CD4-positive, alpha-beta T cell (primary cell): Measurements from ENCODE around the gene DNAJC16. TPM values are rescaled to one million over a fixed set of nuclear protein-coding genes. Genes with fewer than 3 reads are reported as not detected.
"Not testable (repeated sequence)": the region's sequence is repeated elsewhere in the genome, so short reads cannot be mapped to it uniquely, and the experiment has no call there.

Experiments used
- ATAC-seq: fragments of 200-7000 bp; cut with Tn5 transposase; one replicate; pipeline ENCODE4 v1.10.0; 2022; ENCODE audit warnings: mild to moderate bottlenecking; ENCODE audit not compliant: poor library complexity
- CTCF ChIA-PET: fragments of 350-600 bp; sonication (Branson Sonifier 250); formaldehyde crosslinking; loops from one replicate; lab custom pipeline; 2021; ENCODE audit warnings: antibody characterized with exemption, inconsistent platforms; lab: Charles Lee
- POLR2A ChIA-PET: fragments of 350-600 bp; sonication (Branson Sonifier 250); formaldehyde crosslinking; loops from one replicate; lab custom pipeline; 2021; ENCODE audit warnings: antibody characterized with exemption, inconsistent platforms; lab: Charles Lee
- DNase-seq, 14 experiments: peaks; one replicate each; pipeline ENCODE4 v3.0.0-alpha.2; 2013 to 2020; ENCODE audit warnings: mixed read lengths in 2 of 14
- H3K27ac ChIP-seq, 2 donors: one replicate each; pipeline versions ENCODE4 v1.5.1 to v1.7.0; 2013; ENCODE audit warnings: low read length in 2 of 2, low read depth in 1 of 2, mild to moderate bottlenecking in 1 of 2
- H3K27me3 ChIP-seq, 2 experiments: 1 replicate in 1 of 2; 2 replicates in 1 of 2; pipeline versions ENCODE4 v1.6.1 to v1.7.0; 2013; ENCODE audit warnings: low read length in 2 of 2, control low read depth in 1 of 2, mild to moderate bottlenecking in 1 of 2, moderate library complexity in 1 of 2; ENCODE audit not compliant: insufficient read depth in 2 of 2, control insufficient read depth in 1 of 2
- H3K36me3 ChIP-seq: one replicate; pipeline ENCODE4 v1.6.1; 2013; ENCODE audit warnings: low read length, control low read depth; ENCODE audit not compliant: insufficient read depth
- H3K4me1 ChIP-seq: one replicate; pipeline ENCODE4 v1.6.1; 2013; ENCODE audit warnings: low read length, control low read depth; ENCODE audit not compliant: insufficient read depth
- H3K4me3 ChIP-seq: one replicate; pipeline ENCODE4 v1.5.1; 2013; ENCODE audit warnings: mild to moderate bottlenecking, low read length, moderate library complexity
- H3K9me3 ChIP-seq, 2 experiments: 1 replicate in 1 of 2; 2 replicates in 1 of 2; pipeline versions ENCODE4 v1.6.1 to v1.7.0; 2013; ENCODE audit warnings: low read length in 2 of 2, mild to moderate bottlenecking in 2 of 2, control low read depth in 1 of 2, moderate library complexity in 1 of 2; ENCODE audit not compliant: control insufficient read depth in 1 of 2, insufficient read depth in 1 of 2
- H3K27ac Mint-ChIP-seq: one replicate; pipeline ENCODE4 v1.8.0; 2020; ENCODE audit warnings: mixed read lengths
- H3K27me3 Mint-ChIP-seq: one replicate; pipeline ENCODE4 v1.8.0; 2021; ENCODE audit warnings: mixed read lengths
- H3K36me3 Mint-ChIP-seq: one replicate; pipeline ENCODE4 v1.8.0; 2021; ENCODE audit warnings: low read depth, mixed read lengths
- H3K4me1 Mint-ChIP-seq: one replicate; pipeline ENCODE4 v1.8.0; 2021; ENCODE audit warnings: low read depth, mixed read lengths
- H3K4me3 Mint-ChIP-seq: one replicate; pipeline ENCODE4 v1.8.0; 2020; ENCODE audit warnings: mild to moderate bottlenecking, mixed read lengths
- H3K9me3 Mint-ChIP-seq: one replicate; pipeline ENCODE4 v1.8.0; 2020; ENCODE audit warnings: mixed read lengths
- intact Hi-C, 2 experiments: fragments of 100-400 bp; cut with DNase I in 1 of 2; cut with micrococcal nuclease in 1 of 2; formaldehyde crosslinking; loops; one replicate each; pipeline versions ENCODE4 v1.15.1 to v1.9.0; 2023 to 2025; cut with DNase I, micrococcal nuclease
- total RNA-seq, 174 experiments: library from RNA in 2 of 174; stranded (reverse) in 2 of 174; gene quantifications; one replicate each; pipeline ENCODE4 v1.2.3 and lab custom pipeline; 2021 to 2026
- TF ChIP-seq, protein P1 (sequence below): fragments of 200-600 bp; IDR thresholded peaks from one replicate; pipeline ENCODE4 v1.8.0; 2022; ENCODE audit warnings: antibody characterized with exemption, mild to moderate bottlenecking

Gene DNAJC16
- total RNA-seq, 2 experiments from 2014 or later: 8.2 to 10.4 TPM

DNA sequence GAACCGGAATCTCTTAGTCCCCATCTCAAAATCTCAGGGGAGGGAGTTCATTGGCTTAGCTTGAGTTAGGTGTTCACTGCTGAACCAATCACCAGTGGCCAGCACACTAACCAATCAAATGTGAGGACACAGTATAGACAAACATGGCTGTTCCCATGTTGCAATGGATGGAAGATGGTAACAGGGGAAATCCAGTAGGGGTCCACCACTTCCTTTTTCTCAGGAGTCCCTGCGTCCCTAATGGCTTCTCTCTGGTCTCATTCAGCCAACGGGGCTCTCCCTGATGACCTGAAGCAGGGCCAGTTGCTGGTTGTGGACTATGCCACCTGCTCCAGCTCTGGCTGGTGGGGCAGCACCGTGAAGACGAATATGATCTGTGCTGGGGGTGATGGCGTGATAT is 41.0 kb upstream of the DNAJC16 start:
- intact Hi-C loops: no loop called here
- no peaks in the 10 kb centered on the region for H3K4me1 Mint-ChIP-seq
- no peaks in the 10 kb centered on the region for H3K36me3 ChIP-seq
- no peaks in the 10 kb centered on the region for H3K27me3 Mint-ChIP-seq
- no peak overlapping the region for H3K27ac ChIP-seq
- peaks cover 16% of the 10 kb centered on the region for H3K36me3 Mint-ChIP-seq
- ChIA-PET POLR2A (no interaction called here), CTCF (no interaction called here)
- no peak for ATAC-seq
- H3K27me3 ChIP-seq: no peaks in the 10 kb centered on the region
- no peak overlapping the region for H3K4me3 Mint-ChIP-seq
- no peak for DNase-seq
- no peak overlapping the region for H3K4me3 ChIP-seq
- no peaks in the 10 kb centered on the region for H3K4me1 ChIP-seq
- TF ChIP-seq, protein P1, sequence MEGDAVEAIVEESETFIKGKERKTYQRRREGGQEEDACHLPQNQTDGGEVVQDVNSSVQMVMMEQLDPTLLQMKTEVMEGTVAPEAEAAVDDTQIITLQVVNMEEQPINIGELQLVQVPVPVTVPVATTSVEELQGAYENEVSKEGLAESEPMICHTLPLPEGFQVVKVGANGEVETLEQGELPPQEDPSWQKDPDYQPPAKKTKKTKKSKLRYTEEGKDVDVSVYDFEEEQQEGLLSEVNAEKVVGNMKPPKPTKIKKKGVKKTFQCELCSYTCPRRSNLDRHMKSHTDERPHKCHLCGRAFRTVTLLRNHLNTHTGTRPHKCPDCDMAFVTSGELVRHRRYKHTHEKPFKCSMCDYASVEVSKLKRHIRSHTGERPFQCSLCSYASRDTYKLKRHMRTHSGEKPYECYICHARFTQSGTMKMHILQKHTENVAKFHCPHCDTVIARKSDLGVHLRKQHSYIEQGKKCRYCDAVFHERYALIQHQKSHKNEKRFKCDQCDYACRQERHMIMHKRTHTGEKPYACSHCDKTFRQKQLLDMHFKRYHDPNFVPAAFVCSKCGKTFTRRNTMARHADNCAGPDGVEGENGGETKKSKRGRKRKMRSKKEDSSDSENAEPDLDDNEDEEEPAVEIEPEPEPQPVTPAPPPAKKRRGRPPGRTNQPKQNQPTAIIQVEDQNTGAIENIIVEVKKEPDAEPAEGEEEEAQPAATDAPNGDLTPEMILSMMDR: no peak
- H3K9me3 ChIP-seq: no peaks in the 10 kb centered on the region
- H3K27ac Mint-ChIP-seq: no peak overlapping the region
- H3K9me3 Mint-ChIP-seq: no peaks in the 10 kb centered on the region

DNA sequence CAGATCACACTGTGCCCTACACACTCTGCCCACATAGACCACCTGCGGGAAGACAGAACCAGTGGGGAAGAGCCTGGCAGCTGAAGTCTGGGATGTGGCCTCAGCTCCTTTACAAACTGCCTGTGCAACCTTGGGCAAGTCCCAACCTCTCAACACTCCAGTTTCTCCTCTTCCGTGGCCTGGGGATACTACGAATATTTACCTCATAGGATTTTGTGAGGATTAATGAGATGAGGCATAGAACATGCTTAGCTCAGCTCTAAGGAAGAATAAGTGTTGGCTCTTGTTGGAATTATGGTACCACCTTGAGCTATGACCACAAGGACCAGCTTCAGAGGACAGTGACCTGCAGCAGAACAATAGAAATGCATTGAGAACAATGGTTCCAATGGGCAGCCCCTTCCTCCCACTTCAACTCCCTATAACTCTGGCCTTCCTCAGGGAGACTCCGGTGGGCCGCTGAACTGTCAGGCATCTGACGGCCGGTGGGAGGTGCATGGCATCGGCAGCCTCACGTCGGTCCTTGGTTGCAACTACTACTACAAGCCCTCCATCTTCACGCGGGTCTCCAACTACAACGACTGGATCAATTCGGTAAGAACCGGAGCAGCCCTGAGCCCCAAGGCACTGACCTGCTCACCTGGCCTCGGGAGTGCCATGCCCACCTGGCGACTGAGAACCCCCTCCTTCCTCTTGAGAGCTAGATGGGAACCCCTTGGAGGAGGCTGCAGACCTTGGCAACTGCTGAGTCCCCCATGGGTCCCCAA is 39.6 kb upstream of the DNAJC16 start:
- intact Hi-C loops, DNase-seq, ATAC-seq, H3K4me1 Mint-ChIP-seq, H3K27ac Mint-ChIP-seq, POLR2A ChIA-PET, H3K27me3 Mint-ChIP-seq, H3K36me3 ChIP-seq, H3K27me3 ChIP-seq, H3K9me3 Mint-ChIP-seq, H3K27ac ChIP-seq, H3K4me1 ChIP-seq, H3K4me3 Mint-ChIP-seq, H3K9me3 ChIP-seq, CTCF ChIA-PET, H3K4me3 ChIP-seq: not testable (repeated sequence)
- H3K36me3 Mint-ChIP-seq: peaks cover 29% of the 10 kb centered on the region

DNA sequence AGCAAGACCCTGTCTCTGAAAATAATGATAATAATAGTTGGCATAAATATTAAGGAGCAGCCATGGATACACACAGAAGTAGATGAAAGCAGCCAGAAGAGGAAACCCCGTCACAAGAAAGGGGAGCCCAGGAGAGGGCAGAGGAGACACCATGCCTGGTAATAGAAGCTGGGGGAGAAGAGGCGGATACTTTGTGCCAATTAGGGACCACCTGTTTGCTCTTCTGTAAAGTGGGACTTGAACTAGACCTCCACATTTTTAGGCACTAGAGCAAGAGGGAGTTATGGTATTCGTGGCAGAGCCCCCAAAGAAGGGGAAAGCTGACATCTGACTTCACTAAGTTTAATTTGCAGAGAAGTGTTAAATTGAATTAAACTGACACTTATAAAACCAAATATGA is 38.3 kb upstream of the DNAJC16 start:
- Mint-ChIP-seq H3K4me3 (no peak overlapping the region), H3K36me3 (peaks cover 41% of the 10 kb centered on the region), H3K27ac (no peak overlapping the region), H3K27me3 (no peaks in the 10 kb centered on the region), H3K9me3 (no peaks in the 10 kb centered on the region), H3K4me1 (no peaks in the 10 kb centered on the region)
- H3K4me3 ChIP-seq: no peak overlapping the region
- ChIA-PET POLR2A (no interaction called here), CTCF (no interaction called here)
- H3K4me1 ChIP-seq: no peaks in the 10 kb centered on the region
- DNase-seq: no peak
- no peaks in the 10 kb centered on the region for H3K27me3 ChIP-seq
- ATAC-seq: no peak
- H3K27ac ChIP-seq: no peak overlapping the region
- no peaks in the 10 kb centered on the region for H3K9me3 ChIP-seq
- peaks cover 3% of the 10 kb centered on the region for H3K36me3 ChIP-seq
- TF ChIP-seq, protein P1: no peak
- intact Hi-C loops: no loop called here
